Measurements from ENCODE around the gene IL22RA2.
"Not testable (repeated sequence)": the region's sequence is repeated elsewhere in the genome, so short reads cannot be mapped to it uniquely, and the experiment has no call there.

Gene IL22RA2, protein sequence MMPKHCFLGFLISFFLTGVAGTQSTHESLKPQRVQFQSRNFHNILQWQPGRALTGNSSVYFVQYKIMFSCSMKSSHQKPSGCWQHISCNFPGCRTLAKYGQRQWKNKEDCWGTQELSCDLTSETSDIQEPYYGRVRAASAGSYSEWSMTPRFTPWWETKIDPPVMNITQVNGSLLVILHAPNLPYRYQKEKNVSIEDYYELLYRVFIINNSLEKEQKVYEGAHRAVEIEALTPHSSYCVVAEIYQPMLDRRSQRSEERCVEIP

GRCh38 chr6:137173501-137173900 lies at the start of gene IL22RA2:
Gene IL22RA2 (minus strand): TSS chr6:137173644. CDS start chr6:137161749, 11,895 bp downstream.
- DNase-seq: no peak

GRCh38 chr6:137222381-137222780 lies 48.9 kb upstream of the IL22RA2 start:
- DNase-seq: no peak

- no peak for DNase-seq
Observed at GRCh38 chr6:137219664-137220252, 46.3 kb upstream of the IL22RA2 start.

- DNase-seq: peak; percentile 97
Observed at GRCh38 chr6:137218917-137219663, 45.6 kb upstream of the IL22RA2 start, which contains the start of gene IFNGR1. Gene IFNGR1 (minus strand): TSS chr6:137219385. CDS start chr6:137219327, 58 bp downstream.

GRCh38 chr6:137218473-137218916 lies 45.1 kb upstream of the IL22RA2 start:
- DNase-seq: peak; percentile 40

DNA sequence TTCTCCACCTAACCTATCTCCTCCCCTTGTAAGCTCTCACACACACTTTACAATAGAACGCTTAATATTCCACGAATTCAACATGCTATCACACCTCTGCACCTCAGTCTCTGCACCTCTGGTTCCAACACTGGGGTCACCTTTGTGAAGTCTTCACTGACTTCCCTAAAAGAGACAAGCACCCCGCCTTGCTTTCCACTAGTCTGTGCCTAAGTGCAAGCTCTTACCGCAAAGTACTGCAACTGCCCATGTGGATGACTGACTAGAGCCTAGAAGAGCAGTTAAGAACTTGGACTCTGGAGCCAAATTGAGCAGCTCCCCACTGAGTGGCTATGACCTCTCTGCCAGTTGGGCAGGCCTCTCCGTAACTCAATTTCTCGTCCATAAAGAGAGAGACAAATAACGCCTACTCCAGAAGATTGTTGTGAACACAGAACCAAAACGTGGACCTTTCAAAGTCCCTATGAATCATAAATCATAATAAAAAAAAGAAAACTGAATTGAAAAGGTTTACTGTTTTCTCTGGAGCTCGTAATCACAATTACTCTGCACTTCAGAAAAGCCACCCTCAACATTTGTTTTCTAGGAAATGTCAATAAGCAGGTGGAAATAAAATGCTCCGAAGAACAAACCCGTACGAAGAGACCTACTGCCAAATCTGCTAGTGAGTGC lies 44.5 kb upstream of the IL22RA2 start:
- DNase-seq: no peak

DNA sequence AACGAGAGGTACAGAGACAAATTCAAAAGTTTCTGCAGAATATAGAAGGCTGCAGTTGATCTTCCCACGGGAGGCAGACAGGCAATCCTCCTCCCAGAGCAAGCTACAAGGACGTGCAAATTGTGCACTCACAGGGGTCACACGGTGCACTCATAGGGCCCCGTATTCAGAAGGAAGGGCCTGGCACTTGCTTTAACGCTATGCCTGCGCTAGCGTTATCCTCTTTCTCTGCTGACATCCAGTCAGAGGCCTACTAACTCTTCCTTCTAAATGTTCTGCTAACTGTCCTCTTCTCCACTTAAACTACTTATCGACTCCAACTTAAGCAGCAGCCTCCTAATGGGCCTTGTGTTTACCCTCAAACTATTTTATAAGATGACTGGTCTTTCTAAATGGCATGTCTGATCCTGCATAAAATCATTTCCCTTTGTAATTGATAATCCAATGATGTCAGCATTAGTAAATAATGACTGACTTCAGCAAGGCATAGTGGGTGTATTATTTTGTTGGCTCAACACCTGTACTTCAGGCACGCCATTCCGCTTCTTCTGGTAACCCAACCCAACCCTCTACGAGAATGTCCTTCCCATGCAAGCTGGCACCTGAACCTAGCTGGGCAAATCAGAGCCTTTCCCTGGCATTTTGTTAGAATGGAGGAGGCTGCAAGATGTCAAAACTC lies 43.6 kb upstream of the IL22RA2 start:
- DNase-seq: no peak

- no peak for DNase-seq
Observed at GRCh38 chr6:137216106-137216505, 42.7 kb upstream of the IL22RA2 start.

GRCh38 chr6:137215630-137216029 lies 42.2 kb upstream of the IL22RA2 start:
- DNase-seq: not testable (repeated sequence)

GRCh38 chr6:137214931-137215330 lies 41.5 kb upstream of the IL22RA2 start:
- no peak for DNase-seq

- no peak for DNase-seq
Observed at GRCh38 chr6:137213813-137214212, 40.4 kb upstream of the IL22RA2 start.

- no peak for DNase-seq
Observed at GRCh38 chr6:137213331-137213740, 39.9 kb upstream of the IL22RA2 start.

- DNase-seq: no peak
Observed at GRCh38 chr6:137211910-137212309, 38.5 kb upstream of the IL22RA2 start.

GRCh38 chr6:137210903-137211302 lies 37.5 kb upstream of the IL22RA2 start:
- no peak for DNase-seq

DNA sequence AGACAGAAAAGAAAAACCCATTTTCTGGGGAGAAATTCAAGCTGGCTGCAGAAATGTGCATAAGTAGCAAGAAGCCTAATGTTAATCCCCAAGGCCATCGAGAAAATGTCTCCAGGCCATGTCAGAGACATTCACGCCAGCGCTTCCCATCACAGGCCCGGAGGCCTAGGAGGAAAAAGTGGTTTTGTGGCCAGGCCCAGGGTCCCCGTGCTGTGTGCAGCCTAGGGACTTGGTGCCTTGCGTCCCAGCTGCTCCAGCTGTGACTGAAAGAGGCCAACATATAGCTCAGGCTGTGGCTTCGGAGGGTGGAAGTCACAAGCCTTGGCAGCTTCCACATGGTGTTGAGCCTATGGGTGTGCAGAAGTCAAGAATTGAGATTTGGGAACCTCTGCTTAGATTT lies 34.8 kb upstream of the IL22RA2 start:
- DNase-seq: no peak

DNA sequence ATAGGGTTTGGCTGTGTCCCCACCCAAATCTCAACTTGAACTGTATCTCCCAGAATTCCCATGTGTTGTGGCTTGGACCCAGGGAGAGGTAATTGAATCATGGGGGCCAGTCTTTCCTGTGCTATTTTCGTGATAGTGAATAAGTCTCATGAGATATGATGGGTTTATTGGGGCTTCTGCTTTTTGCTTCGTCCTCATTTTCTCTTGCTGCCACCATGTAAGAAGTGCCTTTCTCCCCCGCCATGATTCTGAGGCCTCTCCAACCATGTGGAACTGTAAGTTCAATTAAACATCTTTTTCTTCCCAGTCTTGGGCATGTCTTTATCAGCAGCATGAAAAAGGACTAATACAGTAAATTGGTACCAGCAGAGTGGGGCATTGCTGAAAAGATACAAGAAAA lies 34.0 kb upstream of the IL22RA2 start:
- not testable (repeated sequence) for DNase-seq

DNA sequence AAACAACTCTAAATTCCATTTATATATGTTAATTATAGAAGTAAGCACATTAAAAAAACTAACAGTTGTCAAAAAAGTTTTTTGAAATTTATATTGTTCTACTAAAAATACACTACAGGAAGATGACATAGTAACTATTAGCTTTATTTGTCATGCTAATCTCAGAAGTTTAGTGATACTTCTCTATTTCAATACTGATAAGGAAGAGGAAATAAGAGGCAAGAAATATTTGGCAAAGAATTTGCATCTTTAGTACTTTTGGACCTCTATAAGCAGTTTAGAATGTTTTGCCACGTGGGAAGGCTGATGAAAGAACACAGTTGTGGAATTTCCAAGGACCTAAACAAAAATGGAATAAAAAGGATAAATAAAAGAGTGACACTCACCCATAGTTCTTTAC lies 33.1 kb upstream of the IL22RA2 start:
- no peak for DNase-seq

DNA sequence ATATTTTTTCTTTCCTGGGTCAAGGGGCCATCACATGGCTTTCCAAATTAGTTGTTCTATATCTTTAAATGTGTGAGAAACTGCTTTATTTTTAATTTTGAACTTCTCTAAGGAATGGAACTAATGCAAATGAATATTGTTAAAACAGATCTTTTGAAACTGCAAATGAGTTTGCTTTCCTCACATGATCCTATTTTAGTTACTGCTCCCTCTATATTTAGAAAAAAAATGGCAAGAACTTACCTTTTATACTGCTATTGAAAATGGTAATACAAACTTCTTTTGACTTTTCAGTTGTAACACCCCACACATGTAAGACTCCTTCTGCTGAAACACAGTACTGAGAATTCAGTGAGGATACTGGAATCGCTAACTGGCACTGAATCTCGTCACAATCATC lies 29.8 kb upstream of the IL22RA2 start:
- no peak for DNase-seq

DNA sequence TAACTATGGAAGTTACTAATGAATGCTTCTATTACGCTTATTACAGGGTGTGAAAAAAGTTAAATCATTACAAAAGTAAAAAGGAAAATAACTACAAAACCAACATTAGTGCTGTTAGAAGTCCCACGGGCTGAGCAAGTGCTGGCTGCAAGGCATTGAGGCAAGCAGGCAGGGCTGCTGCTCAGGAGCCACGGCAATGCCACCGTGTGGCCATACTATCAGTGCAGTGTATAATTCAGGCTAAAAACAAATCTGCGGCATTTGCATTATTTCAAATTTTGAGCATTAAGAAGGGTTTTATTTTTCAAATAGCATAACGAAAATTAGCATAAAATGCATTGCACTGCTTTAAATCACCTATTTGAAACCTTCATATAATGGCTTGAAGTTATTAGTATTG lies 28.6 kb upstream of the IL22RA2 start:
- DNase-seq: no peak

DNA sequence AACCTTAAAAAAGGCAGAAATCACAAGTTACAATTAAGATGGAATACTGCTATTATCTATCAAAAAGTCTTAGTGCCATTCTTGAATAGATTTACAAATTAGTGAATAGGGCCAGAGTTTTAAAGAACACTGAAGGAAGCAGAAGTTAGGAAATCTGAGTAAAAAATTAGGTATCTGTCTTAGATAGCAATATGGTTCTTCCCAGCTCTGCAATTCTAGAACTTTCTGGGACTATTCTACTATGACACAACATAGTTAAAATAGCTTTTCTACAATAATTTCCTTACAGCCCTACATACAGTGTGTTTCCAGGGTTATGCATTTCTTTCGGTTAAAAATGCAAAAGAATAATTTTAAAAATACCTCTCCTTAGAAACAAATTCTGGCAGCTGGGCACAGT lies 27.6 kb upstream of the IL22RA2 start:
- no peak for DNase-seq

DNA sequence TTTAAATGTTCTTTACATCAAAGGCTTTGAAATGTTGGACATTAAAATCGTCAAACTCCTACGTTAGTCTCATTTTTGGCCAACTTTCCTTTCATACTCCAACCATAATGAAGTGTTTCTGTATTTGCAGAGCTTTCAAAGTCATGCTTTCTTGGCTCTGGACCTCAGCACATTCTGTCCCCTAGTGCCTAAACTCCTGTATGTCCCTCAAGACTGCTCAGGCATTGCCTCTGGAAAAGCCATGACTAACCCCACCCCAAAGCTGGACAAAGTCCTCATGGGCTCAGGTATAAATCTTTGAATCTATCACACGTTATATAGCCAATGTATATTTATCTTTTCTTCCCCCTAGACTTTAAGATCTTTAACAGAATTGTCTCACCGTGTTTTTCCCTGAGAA lies 26.8 kb upstream of the IL22RA2 start:
- no peak for DNase-seq

Measured in left hindlimb (tissue), 1 donor.